ENCODE data around the gene SH3TC1.
A peak's percentile ranks its signal among the peaks of the same experiment; 100 is the strongest.

Gene SH3TC1

GRCh38 chr4:8217246-8217511 is 18.1 kb downstream of the SH3TC1 start:
- no peak for DNase-seq

- no peak for DNase-seq
Observed at GRCh38 chr4:8217871-8218270, 18.8 kb downstream of the SH3TC1 start.

GRCh38 chr4:8218371-8219031 is 19.4 kb downstream of the SH3TC1 start:
- DNase-seq: no peak

DNA sequence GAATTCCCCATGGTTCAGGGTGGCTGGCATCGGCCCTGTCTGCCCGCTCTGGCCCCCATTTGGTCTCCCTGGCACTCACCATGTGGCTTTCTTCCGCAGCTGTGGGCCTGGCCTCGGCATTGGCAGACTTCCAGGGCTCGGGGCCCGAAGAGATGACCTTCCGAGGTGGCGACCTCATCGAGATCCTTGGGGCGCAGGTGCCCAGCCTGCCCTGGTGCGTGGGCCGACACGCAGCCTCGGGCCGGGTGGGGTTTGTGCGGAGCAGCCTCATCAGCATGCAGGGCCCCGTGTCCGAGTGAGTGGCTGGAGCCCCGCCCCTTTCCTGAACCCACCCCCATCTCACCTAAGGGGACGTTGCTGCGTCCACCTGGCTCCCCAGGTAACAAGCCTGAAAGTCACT is 20.1 kb downstream of the SH3TC1 start:
- no peak for DNase-seq

GRCh38 chr4:8220661-8221450 is 21.8 kb downstream of the SH3TC1 start:
- no peak for DNase-seq

DNA sequence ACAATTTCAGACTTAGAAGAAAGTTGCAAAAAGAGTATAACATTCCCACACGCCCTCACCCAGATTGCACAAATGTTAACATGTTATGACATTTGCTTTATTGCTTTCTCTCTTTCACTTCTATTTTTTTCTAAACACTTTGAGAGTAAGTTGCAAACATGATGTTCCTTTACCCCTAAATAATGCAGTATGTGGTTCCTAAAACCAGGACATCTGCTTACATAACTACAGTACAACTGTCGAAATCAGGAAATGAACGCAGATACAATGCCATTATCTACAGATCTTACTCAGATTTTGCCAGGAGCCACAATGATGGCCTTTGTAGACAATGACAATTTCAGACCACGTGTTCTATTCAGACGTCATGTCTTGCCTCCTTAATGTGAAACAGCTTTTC is 22.4 kb downstream of the SH3TC1 start:
- DNase-seq: no peak

DNA sequence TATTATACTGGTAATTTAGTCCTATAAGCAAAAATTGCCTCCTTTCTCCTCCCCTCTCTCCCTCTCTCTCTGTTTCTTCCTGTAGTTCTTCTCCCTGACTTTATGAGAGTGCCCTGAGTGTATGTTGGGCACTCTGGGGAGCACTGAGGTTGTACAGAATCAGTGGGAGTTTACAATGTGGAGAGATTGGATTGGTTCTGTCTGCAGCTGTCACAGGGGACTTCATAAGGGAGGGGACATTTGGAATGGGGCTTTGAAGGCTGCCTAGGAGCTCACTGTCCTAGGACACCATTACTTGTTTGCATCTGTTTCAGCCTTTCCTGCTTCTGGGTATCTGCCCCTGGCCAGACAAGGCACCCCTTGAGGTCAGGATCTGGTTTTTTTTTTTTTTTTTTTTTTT is 22.9 kb downstream of the SH3TC1 start:
- DNase-seq: no peak

DNA sequence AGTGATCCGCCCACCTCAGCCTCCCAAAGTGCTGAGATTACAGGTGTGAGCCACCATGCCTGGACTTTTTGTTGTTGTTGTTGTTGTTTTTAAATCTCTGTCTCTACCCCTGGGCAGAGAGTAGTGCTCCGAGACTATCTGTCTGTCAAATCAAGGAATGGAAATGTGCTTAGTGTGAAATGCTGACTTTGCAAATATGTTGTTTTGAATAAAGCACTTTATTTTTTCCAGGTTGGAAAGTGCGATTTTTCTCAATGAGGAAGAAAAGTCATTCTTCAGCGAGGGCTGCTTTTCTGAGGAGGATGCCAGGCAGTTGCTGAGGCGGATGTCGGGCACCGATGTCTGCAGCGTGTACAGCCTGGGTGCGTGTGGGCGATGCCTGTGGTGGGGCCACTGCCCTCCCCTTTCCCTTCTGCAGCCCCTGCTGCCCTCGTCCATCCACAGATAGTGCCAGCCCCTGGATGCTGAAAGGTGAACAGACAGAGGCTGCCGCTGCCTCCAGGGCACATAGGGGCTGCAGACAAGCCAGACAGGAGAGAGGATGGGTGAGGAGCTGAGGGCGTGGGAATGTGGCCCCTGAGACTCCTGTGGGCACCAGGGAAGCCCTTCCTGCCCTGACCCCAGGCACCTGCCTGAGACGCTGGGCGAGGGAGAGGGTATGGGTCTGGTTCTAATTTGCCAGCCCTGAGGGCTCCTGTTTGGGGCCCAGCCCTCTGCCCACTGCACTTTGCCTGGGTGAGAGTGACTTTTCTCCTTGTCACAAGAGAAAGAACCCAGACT is 23.7 kb downstream of the SH3TC1 start:
- no peak for DNase-seq

DNA sequence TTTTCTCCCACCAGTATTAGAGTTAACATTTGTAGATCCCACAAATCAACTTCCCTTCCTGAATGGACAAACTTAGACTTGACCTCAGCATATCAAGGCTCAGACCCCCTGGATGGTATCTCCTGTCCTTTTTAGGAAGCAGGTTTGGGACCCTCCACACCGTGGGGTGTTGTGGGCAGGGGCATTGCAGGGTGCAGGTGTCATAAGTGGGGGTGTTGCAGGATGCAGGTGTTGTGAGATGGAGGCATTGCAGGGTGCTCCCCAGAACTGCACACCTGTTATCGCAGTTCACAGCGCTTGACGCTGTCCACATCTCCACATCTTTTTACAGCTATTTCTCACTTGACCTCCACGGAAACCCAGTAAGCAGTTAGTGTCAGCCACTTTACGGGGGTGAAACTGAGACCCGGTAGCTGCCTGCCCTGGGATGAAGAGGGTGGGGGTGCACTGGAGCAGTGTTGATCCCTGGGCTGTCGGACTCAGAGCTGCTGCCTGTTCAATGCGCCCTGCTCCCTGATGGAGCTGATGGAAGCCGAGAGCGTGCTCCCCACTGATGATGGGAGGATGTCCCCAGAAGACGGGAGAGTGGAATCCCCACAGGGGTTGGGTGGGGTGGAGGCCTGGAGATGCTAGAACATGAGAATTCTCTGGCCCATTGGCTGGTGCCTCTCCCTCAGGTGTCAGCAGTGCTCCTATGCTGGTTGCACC is 25.3 kb downstream of the SH3TC1 start:
- no peak for DNase-seq

DNA sequence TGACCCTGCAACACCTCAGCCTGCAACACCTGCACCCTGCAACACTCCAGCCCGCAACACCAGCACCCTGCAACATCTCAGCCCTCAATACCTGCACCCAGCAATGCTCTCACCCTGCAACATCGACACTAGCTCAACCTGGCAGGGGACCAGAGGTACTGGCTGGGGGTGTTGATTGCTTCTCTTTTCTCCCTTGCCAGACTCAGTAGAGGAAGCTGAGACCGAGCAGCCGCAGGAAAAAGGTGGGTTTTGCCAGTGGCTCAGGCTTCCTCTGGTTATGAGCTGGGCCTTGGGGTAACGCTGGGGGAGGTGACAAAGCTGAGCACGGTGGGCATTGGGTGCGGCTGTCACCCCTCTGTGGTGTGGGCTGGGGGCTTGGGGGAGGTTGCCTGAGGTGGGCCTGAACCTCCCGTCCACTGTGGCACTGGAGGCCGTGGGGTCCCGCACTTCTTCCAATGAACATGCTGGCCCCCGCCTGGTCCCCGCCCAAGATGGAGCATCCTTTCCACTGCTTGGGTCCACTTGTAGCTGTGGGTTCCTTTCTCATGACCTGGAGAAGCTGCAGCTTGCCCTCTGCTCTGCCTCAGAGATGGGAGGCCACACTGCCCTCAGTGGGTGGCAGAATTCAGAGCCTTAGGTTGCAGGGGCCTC is 26.0 kb downstream of the SH3TC1 start:
- no peak for DNase-seq

DNA sequence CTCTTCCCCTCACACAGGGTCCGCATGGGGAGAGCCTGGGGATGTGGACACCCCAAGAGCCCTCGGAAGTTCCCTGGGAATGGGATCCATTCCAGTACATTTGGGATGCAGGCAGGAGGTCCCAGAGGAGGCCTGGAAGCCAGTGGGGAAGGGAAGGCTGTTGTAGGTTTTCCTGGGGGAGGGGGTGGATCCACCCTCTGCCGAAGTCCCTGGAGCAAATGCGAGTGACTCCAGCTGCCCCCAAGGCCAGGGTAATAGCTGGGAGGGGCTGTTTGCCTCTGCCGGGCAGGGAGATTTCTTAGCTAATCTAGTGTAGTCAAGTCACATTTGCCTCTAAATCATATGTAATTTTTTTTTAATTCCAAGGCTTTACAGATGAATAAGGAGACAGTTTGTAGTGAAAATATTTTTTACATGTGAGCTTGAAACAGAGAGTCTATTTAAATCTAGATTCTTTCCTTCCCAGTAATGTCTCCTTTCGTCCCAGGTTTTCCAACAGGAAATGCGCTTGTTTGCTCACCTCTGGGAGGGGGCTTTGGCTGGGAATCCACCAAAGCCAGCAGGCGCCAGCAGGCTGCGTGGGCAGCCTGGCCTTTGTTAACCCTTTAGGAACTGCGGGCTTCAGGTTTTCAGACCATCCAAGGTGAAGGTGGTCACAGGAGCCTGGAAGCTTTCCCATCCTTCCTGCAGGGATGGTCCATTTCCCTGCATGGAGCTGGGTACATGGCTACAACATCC is 26.8 kb downstream of the SH3TC1 start:
- no peak for DNase-seq

DNA sequence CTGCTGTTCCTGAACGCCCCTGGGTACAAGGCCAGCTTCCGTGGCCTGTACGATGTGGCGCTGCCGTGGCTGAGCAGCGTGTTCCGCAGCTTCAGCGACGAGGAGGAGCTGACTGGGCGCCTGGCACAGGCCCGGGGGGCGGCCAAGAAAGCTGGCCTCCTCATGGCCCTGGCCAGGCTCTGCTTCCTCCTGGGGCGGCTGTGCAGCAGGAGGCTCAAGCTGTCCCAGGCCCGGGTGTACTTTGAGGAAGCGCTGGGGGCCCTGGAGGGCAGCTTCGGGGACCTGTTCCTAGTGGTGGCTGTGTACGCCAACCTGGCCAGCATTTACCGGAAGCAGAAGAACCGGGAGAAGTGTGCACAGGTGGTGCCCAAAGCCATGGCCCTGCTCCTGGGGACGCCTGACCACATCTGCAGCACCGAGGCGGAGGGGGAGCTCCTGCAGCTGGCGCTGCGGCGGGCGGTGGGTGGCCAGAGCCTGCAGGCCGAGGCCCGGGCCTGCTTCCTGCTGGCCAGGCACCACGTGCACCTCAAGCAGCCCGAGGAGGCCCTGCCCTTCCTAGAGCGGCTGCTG is 28.2 kb downstream of the SH3TC1 start:
- DNase-seq: no peak

- no peak for DNase-seq
Observed at GRCh38 chr4:8227771-8228318, 28.8 kb downstream of the SH3TC1 start.

GRCh38 chr4:8228319-8229250 is 29.5 kb downstream of the SH3TC1 start:
- DNase-seq: peak; percentile 68

DNA sequence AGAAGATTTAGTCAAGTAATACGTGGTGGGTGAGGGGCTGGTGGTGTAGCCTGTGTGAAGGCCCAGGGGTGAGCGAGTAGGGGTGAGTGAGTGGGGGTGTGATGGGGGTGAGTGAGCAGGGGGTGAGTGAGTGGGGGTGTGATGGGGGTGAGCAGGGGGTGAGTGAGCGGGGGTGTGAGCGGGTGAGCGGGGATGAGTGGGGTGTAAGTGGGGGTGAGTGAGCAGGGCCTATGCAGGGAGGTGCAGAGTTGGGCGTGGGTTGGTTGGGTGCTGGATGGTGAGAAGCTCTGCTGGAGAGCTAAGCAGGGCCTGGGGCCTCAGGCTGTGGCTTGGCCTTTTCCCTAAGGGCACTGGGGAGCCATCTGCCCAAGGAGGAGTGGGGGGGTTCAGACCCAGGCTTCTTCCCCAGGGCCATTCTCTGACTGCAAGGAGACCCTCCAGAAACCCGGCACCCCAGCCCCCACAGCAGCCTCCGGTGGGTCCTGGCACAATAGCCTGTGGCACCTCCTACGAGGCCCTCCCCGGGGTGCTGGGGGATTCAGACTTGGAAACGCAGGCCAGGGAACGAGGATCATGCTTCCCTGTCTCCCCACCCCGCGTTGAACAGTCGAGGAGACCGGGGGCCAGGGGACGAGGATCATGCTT is 30.4 kb downstream of the SH3TC1 start:
- no peak for DNase-seq

GRCh38 chr4:8230033-8230432 is 30.9 kb downstream of the SH3TC1 start:
- no peak for DNase-seq

GRCh38 chr4:8230891-8231290 is 31.8 kb downstream of the SH3TC1 start:
- DNase-seq: no peak

DNA sequence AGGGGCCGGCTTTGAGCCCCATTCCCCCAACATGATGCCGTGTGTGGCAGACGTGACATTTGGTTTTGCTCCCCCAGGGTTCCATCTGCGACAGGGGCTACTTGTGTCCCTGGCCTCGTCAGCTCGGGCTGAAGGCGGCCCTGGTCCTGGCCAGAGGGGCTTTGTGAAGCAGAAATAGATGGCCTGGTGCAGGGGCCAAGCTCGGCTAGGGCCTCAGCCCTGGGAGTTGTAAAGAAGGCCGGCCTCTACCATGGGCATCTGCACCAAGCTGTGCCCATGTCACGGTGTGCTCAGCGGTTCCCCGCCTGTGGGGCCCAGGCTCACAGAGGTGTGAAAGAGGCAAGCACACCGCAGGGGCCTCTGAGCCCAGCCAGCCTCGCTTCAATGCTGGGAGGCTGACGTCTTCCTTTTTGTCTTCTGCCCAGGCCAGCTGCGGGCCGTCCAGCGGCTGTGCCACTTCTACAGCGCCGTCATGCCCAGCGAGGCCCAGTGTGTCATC is 32.5 kb downstream of the SH3TC1 start:
- DNase-seq: no peak

GRCh38 chr4:8232748-8233147 is 33.7 kb downstream of the SH3TC1 start:
- DNase-seq: no peak
